ENCODE results near the gene MRPS15.

The MRPS15 gene

GRCh38 chr1:36436821-36437220 lies 27.4 kb downstream of the MRPS15 start:
- Histone ChIP-seq H3K27me3 (ENCODE audit: insufficient read depth, low read length, poor library complexity) (no peaks in the 10 kb centered on the region), H3K4me3 (ENCODE audit: low read depth in 1 of 2, low read length in 2 of 2) (no peak overlapping the region), H3K9ac (ENCODE audit: low read depth, low read length) (no peak overlapping the region), H2AFZ (ENCODE audit: low read depth, low read length) (no peak overlapping the region), H4K20me1 (ENCODE audit: insufficient read depth, low read length) (no peaks in the 10 kb centered on the region), H3K27ac (ENCODE audit: low read length) (no peak overlapping the region), H3K79me2 (ENCODE audit: insufficient read depth, low read length) (no peaks in the 10 kb centered on the region), H3K9me3 (ENCODE audit: insufficient read depth, low read length, severe bottlenecking) (no peaks in the 10 kb centered on the region), H3K4me1 (ENCODE audit: insufficient read depth, low read length) (no peaks in the 10 kb centered on the region), H3K36me3 (ENCODE audit: insufficient read depth, low read length) (no peaks in the 10 kb centered on the region; the same call in 1 of the 2 replicates), H3K4me2 (ENCODE audit: insufficient read depth, low read length) (no peak overlapping the region)
- DNase-seq (no peak), ATAC-seq (ENCODE audit: insufficient read depth, low read depth) (no peak)
- no peak for TF ChIP-seq CTCF (IDR thresholded peaks at IDR 0.05; ENCODE audit: borderline replicate concordance, extremely low read depth, low read length, poor library complexity, severe bottlenecking)
- no peak for TF ChIP-seq EZH2 (IDR thresholded peaks at IDR 0.05; ENCODE audit: borderline replicate concordance, low read depth, low read length, severe bottlenecking)

DNA sequence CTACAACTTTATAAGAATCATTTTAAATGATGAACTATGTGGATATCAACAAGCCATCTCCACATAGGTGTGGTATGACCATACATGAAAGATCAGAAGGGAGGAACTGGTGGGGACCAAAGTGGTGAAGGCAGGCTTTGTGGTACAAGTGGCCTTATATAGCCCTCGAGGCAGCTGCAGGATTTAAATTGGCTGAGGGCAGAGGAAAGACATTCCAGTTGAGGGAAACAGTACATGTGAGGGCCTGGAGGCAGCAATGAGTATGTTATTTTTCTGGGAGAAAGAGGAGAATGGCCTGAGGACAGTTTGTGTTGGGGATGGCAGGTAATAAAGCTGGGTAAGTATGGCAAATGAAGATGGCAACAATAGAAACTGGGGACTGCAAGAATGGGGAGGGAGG lies 31.1 kb downstream of the MRPS15 start:
- no peak for ATAC-seq (ENCODE audit: insufficient read depth, low read depth)
- H3K27ac ChIP-seq (ENCODE audit: low read length), result no peak overlapping the region
- no peaks in the 10 kb centered on the region; the same call in 1 of the 2 replicates for H3K36me3 ChIP-seq (ENCODE audit: insufficient read depth, low read length)
- H3K4me1 ChIP-seq (ENCODE audit: insufficient read depth, low read length), result no peaks in the 10 kb centered on the region
- no peak overlapping the region for H3K4me2 ChIP-seq (ENCODE audit: insufficient read depth, low read length)
- H3K9me3 ChIP-seq (ENCODE audit: insufficient read depth, low read length, severe bottlenecking), result no peaks in the 10 kb centered on the region
- H3K9ac ChIP-seq (ENCODE audit: low read depth, low read length), result no peak overlapping the region
- H3K27me3 ChIP-seq (ENCODE audit: insufficient read depth, low read length, poor library complexity), result no peaks in the 10 kb centered on the region
- no peak overlapping the region for H2AFZ ChIP-seq (ENCODE audit: low read depth, low read length)
- H3K79me2 ChIP-seq (ENCODE audit: insufficient read depth, low read length), result no peaks in the 10 kb centered on the region
- TF ChIP-seq CTCF (IDR thresholded peaks at IDR 0.05; ENCODE audit: borderline replicate concordance, extremely low read depth, low read length, poor library complexity, severe bottlenecking) (no peak), EZH2 (IDR thresholded peaks at IDR 0.05; ENCODE audit: borderline replicate concordance, low read depth, low read length, severe bottlenecking) (no peak)
- no peak for DNase-seq
- H4K20me1 ChIP-seq (ENCODE audit: insufficient read depth, low read length), result no peaks in the 10 kb centered on the region
- H3K4me3 ChIP-seq (ENCODE audit: low read depth in 1 of 2, low read length in 2 of 2), result no peak overlapping the region

DNA sequence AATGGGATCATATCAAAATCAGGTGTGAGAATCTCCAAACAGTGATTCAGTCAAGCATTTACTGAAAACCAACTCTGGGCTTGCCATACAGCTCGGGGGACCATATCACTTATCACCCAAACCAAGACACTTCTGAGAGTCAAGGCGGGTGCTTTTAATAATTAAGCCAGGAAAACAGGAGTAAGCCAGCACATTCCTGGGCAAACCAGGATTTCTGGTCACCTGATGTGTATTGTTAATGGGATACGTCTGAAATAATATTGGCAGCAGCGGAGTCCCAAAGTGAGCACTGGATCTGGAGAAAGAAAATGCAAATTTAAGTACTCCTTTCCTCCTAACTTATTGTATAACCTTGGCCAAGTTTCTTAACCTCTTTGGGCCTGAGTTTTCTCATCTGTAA lies 31.6 kb downstream of the MRPS15 start:
- Histone ChIP-seq H3K9ac (ENCODE audit: low read depth, low read length) (no peak overlapping the region), H3K4me2 (ENCODE audit: insufficient read depth, low read length) (no peak overlapping the region), H3K4me3 (ENCODE audit: low read depth in 1 of 2, low read length in 2 of 2) (no peak overlapping the region), H3K4me1 (ENCODE audit: insufficient read depth, low read length) (no peaks in the 10 kb centered on the region), H3K9me3 (ENCODE audit: insufficient read depth, low read length, severe bottlenecking) (no peaks in the 10 kb centered on the region), H2AFZ (ENCODE audit: low read depth, low read length) (no peak overlapping the region), H3K79me2 (ENCODE audit: insufficient read depth, low read length) (no peaks in the 10 kb centered on the region), H3K27ac (ENCODE audit: low read length) (no peak overlapping the region), H3K36me3 (ENCODE audit: insufficient read depth, low read length) (no peaks in the 10 kb centered on the region; the same call in 1 of the 2 replicates), H4K20me1 (ENCODE audit: insufficient read depth, low read length) (no peaks in the 10 kb centered on the region), H3K27me3 (ENCODE audit: insufficient read depth, low read length, poor library complexity) (no peaks in the 10 kb centered on the region)
- no peak for DNase-seq
- no peak for ATAC-seq (ENCODE audit: insufficient read depth, low read depth)
- no peak for TF ChIP-seq CTCF (IDR thresholded peaks at IDR 0.05; ENCODE audit: borderline replicate concordance, extremely low read depth, low read length, poor library complexity, severe bottlenecking)
- TF ChIP-seq EZH2 (IDR thresholded peaks at IDR 0.05; ENCODE audit: borderline replicate concordance, low read depth, low read length, severe bottlenecking), result no peak

DNA sequence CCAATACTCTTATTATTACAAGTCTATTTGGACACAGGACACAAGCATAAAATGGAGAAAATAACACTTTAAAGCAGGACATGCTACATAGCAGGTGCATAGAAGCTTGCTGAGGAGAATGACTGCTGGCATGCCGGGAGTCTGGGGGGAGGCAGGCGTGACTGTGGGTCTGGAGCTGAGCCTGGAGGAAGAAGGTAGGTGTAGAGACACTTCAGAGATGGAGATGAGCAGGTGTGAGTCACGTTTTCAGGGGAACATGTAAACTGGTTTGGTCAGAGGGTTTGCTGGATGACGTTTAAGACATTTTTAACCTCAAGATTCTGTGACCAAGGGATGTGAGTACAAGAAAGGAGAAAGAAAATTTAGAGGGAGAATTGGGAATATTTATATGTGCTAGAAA lies 38.4 kb downstream of the MRPS15 start:
- Histone ChIP-seq H3K4me1 (ENCODE audit: insufficient read depth, low read length) (0 out of 2 replicates have a peak, but pooled peaks cover under 1% of the 10 kb centered on the region), H3K36me3 (ENCODE audit: insufficient read depth, low read length) (peaks cover 5% of the 10 kb centered on the region; the same call in 1 of the 2 replicates), H3K9me3 (ENCODE audit: insufficient read depth, low read length, severe bottlenecking) (no peaks in the 10 kb centered on the region), H3K9ac (ENCODE audit: low read depth, low read length) (no peak overlapping the region), H4K20me1 (ENCODE audit: insufficient read depth, low read length) (no peaks in the 10 kb centered on the region), H2AFZ (ENCODE audit: low read depth, low read length) (no peak overlapping the region), H3K4me2 (ENCODE audit: insufficient read depth, low read length) (no peak overlapping the region), H3K4me3 (ENCODE audit: low read depth in 1 of 2, low read length in 2 of 2) (no peak overlapping the region), H3K79me2 (ENCODE audit: insufficient read depth, low read length) (no peaks in the 10 kb centered on the region), H3K27ac (ENCODE audit: low read length) (no peak overlapping the region), H3K27me3 (ENCODE audit: insufficient read depth, low read length, poor library complexity) (no peaks in the 10 kb centered on the region)
- TF ChIP-seq CTCF (IDR thresholded peaks at IDR 0.05; ENCODE audit: borderline replicate concordance, extremely low read depth, low read length, poor library complexity, severe bottlenecking), result no peak
- no peak for TF ChIP-seq EZH2 (IDR thresholded peaks at IDR 0.05; ENCODE audit: borderline replicate concordance, low read depth, low read length, severe bottlenecking)
- ATAC-seq (ENCODE audit: insufficient read depth, low read depth) (no peak), DNase-seq (no peak)

Measured in DND-41 (cell line).